Activated CD4-positive, alpha-beta memory T cell treated with anti-CD3 and anti-CD28 coated beads, Interleukin-2, amount 10 ng/mL, durations not matched to agents 7 days and 5 days (primary cell): ENCODE data around the gene BTBD9. TPM values are rescaled to one million over a fixed set of nuclear protein-coding genes. Genes with fewer than 3 reads are reported as not detected.

Experiments used
- CTCF ChIA-PET: fragments of 350-600 bp; sonication (Branson Sonifier 250); formaldehyde crosslinking; loops from one replicate; lab custom pipeline; 2021; ENCODE audit warnings: antibody characterized with exemption, inconsistent platforms; lab: Charles Lee
- POLR2A ChIA-PET: fragments of 350-600 bp; sonication (Branson Sonifier 250); formaldehyde crosslinking; loops from one replicate; lab custom pipeline; 2021; ENCODE audit warnings: antibody characterized with exemption; lab: Charles Lee
- DNase-seq: peaks from one replicate; pipeline ENCODE4 v3.0.0-alpha.2; 2020
- H3K27ac Mint-ChIP-seq: one replicate; pipeline ENCODE4 v1.8.0; 2021; ENCODE audit warnings: mild to moderate bottlenecking, mixed read lengths
- H3K27me3 Mint-ChIP-seq: one replicate; pipeline ENCODE4 v1.8.0; 2021; ENCODE audit warnings: mixed read lengths
- H3K36me3 Mint-ChIP-seq: one replicate; pipeline ENCODE4 v1.8.0; 2021; ENCODE audit warnings: low read depth, mixed read lengths
- H3K4me1 Mint-ChIP-seq: one replicate; pipeline ENCODE4 v1.8.0; 2021; ENCODE audit warnings: mixed read lengths
- H3K4me3 Mint-ChIP-seq: one replicate; pipeline ENCODE4 v1.8.0; 2021; ENCODE audit warnings: mild to moderate bottlenecking, mixed read lengths
- H3K9me3 Mint-ChIP-seq: one replicate; pipeline ENCODE4 v1.8.0; 2021; ENCODE audit warnings: mixed read lengths
- total RNA-seq, 2 experiments: library from RNA; stranded (reverse); gene quantifications; one replicate each; pipeline ENCODE4 v1.2.3, GENCODE V29; 2021

The BTBD9 gene
- total RNA-seq, 2 experiments from 2014 or later: 14.7 to 16.1 TPM

DNA sequence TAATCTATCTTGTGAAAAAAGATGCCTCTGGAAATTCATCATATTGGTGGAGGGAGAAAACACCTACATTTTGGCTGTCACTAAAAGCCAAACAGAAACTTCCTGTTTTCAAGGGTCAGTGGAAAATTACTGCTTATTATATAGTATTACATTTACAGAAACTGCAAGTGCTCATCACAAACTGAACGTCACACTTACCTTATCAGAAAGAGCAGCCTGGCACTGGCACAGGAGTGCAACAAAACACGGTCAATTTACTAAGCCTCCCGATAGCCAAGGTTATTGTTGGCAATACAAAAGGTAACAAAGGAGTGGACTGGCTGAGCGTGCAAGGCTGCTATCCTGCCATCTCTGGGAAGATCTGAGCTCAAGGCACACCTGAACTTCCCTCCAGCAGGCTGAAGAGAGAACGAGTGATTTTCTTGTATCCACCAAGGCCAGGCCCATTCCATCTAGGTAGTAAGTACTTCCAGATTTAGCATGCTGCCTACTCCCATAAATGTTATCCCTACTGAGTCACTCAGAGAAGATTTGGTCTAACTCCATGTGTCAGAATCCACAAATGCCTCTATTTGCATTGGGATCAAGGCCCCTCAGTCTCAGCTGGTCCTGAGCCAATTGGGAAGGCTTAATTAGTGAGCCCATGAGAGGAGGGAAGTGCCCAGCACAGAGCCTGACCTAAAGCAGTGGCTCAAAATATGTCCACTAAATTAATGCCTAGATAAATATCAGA lies 399.8 kb downstream of the BTBD9 start:
- Mint-ChIP-seq H3K9me3 (no peaks in the 10 kb centered on the region), H3K27me3 (no peaks in the 10 kb centered on the region), H3K4me1 (no peaks in the 10 kb centered on the region), H3K27ac (no peak overlapping the region), H3K36me3 (no peaks in the 10 kb centered on the region), H3K4me3 (no peak overlapping the region)
- ChIA-PET POLR2A (no interaction called here), CTCF (interaction anchor here (0.7 kb wide), 1 partner anchor 11 kb away, joined by 4 read pairs; no protein-coding TSS in a partner anchor)
- no peak for DNase-seq

DNA sequence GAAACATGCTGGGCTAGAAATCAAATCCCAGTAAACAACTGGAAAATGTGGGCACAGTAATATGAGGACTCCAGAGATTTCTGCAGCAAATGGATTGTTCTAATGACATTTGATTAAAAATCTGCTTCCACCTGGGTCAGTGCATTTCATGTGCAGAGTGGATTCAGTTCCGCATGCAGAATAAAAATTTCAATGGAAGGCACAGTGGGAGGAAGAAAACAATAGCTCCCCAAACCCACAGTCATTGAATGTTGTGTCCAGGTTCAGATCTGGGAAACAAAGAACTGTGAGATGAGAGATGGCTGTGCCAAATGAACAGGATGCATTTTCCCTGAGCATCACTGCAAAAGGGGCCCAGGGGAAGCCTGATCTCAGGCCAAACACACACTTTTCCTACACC lies 403.1 kb downstream of the BTBD9 start:
- no peak for DNase-seq
- POLR2A ChIA-PET: no interaction called here
- no peaks in the 10 kb centered on the region for H3K4me1 Mint-ChIP-seq
- no peaks in the 10 kb centered on the region for H3K27me3 Mint-ChIP-seq
- H3K9me3 Mint-ChIP-seq: no peaks in the 10 kb centered on the region
- no peak overlapping the region for H3K4me3 Mint-ChIP-seq
- CTCF ChIA-PET: no interaction called here
- no peak overlapping the region for H3K27ac Mint-ChIP-seq
- no peaks in the 10 kb centered on the region for H3K36me3 Mint-ChIP-seq

DNA sequence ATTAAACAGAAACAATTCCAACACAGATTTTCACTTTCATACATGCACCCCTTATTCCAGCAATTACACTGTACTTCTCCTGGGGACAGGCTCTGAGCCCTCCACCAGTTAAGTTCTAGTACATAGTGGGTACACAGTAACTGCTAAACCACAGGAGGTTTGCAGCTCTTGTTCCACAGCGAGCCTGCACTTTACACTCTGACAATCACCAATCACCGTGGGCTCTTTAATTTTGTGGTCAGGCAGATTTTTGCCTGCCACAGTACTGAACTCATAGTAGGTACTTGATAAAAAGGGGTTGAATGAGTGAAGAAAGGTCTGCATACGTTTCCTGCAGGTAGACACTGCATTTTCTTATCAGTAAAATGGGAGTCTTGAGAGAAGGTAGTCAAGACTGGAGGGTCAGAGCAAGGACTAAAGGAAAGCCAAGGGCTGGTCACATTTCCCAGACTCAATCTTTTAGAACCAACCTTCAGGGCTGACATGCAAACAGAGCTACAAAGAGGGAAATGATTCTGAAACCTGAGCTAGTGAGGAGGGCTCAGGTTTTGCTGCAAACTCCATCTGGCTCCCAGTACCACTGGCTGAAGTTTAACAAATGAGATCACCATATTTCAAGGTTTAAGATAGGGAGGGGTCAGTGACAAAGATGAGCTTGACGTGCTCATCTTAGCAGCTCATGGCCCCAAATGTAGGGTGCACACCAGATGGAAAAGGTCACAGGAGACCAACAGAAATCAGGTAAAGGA lies 404.6 kb downstream of the BTBD9 start:
- Mint-ChIP-seq H3K36me3 (no peaks in the 10 kb centered on the region), H3K27me3 (no peaks in the 10 kb centered on the region), H3K4me3 (no peak overlapping the region), H3K4me1 (no peaks in the 10 kb centered on the region), H3K9me3 (no peaks in the 10 kb centered on the region), H3K27ac (no peak overlapping the region)
- ChIA-PET POLR2A (no interaction called here), CTCF (no interaction called here)
- no peak for DNase-seq

DNA sequence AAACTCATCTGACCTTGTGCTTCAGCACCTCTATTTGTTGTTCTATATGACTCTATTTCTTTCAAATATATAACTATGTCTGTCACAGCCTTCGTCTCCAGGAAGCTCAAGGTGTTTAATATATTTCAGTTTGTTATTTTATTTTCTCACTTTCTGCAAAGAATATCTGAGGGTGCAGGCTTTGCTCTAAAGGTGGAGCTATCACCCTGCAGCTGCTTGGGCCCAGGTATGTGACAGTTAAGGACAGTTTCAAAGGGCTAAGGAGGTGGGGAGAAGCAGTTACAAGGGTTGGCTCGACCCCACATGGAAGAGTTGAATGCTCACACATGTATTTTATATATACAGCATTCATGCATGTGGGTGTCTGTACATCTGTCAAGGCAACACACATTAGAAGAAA lies 405.6 kb downstream of the BTBD9 start:
- POLR2A ChIA-PET: no interaction called here
- DNase-seq: no peak
- Mint-ChIP-seq H3K4me3 (no peak overlapping the region), H3K9me3 (no peaks in the 10 kb centered on the region), H3K27ac (no peak overlapping the region), H3K27me3 (no peaks in the 10 kb centered on the region), H3K4me1 (no peaks in the 10 kb centered on the region), H3K36me3 (no peaks in the 10 kb centered on the region)
- CTCF ChIA-PET: no interaction called here

DNA sequence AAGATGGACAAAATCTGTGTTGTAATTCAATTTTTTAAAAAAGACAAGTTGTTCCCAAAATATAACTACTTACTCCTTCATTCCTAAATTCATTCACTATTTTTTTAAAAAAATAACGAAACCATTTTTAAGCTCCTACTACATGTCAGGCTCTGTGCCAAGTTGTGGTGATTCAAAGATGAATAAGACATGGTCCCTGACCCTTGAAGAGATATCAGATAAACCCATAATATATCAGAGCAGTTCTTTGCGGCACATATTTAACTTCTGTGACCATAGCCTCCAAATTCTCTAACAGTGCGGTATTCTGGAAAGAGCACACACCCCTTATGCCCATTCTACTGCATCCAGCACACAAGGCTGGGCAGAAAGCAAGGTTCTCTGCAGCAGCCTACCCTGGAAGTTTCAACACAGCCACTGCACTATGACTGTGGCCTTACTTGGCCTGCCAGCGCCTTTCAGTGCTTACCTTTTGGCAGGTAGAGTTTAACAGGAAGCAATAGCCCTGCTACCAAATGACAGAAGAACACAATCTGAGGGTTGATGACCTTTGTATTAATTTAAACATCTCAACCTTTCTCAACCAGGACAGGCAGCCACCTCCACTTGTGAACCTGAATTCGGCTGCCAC lies 406.5 kb downstream of the BTBD9 start:
- H3K4me3 Mint-ChIP-seq: no peak overlapping the region
- H3K9me3 Mint-ChIP-seq: no peaks in the 10 kb centered on the region
- ChIA-PET CTCF (no interaction called here), POLR2A (no interaction called here)
- DNase-seq: no peak
- H3K36me3 Mint-ChIP-seq: no peaks in the 10 kb centered on the region
- H3K27me3 Mint-ChIP-seq: no peaks in the 10 kb centered on the region
- H3K27ac Mint-ChIP-seq: no peak overlapping the region
- H3K4me1 Mint-ChIP-seq: no peaks in the 10 kb centered on the region

DNA sequence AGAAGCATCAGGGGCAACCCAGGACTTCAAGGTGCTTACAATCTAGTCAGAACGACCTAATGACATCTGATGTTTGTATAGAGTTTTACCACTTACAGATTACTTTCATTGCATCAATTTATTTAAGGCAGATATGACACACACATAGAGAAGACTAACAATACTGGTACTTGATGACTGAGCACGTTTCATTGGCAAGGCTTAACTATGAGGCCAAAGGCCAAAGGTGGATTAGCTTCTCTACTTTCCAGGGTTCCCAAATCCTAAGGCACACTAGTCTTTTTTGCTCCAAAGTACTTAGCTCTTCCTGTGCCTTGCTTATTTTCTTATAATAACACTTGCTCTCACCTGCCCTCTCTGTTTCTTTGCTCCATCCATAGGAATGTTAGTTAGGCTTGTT lies 414.0 kb downstream of the BTBD9 start:
- Mint-ChIP-seq H3K27me3 (no peaks in the 10 kb centered on the region), H3K9me3 (no peaks in the 10 kb centered on the region), H3K36me3 (no peaks in the 10 kb centered on the region), H3K4me1 (no peaks in the 10 kb centered on the region), H3K4me3 (no peak overlapping the region), H3K27ac (no peak overlapping the region)
- no peak for DNase-seq
- ChIA-PET POLR2A (interaction anchor here (1.2 kb wide), 1 partner anchor 16 kb away, joined by 3 read pairs; no protein-coding TSS in a partner anchor), CTCF (no interaction called here)

DNA sequence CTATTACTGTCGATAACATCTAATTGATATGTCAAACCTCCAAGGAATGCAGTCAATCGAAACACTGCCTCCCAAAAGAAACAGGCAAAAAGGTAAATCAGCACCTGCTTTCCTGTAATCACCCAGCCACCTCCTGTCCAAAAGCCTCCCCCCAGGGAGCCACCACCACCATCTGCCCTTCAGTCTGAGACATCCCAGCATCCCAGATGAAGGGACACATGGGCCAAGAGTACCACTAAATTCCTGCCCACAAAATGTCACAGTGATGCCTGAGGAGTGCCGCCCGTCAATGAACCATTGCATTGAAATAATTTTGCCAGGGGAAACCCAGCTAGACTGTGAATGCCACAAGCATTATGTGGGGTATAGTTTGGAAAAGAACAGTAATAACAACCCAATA lies 418.5 kb downstream of the BTBD9 start:
- Mint-ChIP-seq H3K4me3 (no peak overlapping the region), H3K4me1 (no peaks in the 10 kb centered on the region), H3K27ac (no peak overlapping the region), H3K36me3 (no peaks in the 10 kb centered on the region), H3K27me3 (no peaks in the 10 kb centered on the region), H3K9me3 (no peaks in the 10 kb centered on the region)
- no peak for DNase-seq
- CTCF ChIA-PET: no interaction called here
- POLR2A ChIA-PET: no interaction called here

DNA sequence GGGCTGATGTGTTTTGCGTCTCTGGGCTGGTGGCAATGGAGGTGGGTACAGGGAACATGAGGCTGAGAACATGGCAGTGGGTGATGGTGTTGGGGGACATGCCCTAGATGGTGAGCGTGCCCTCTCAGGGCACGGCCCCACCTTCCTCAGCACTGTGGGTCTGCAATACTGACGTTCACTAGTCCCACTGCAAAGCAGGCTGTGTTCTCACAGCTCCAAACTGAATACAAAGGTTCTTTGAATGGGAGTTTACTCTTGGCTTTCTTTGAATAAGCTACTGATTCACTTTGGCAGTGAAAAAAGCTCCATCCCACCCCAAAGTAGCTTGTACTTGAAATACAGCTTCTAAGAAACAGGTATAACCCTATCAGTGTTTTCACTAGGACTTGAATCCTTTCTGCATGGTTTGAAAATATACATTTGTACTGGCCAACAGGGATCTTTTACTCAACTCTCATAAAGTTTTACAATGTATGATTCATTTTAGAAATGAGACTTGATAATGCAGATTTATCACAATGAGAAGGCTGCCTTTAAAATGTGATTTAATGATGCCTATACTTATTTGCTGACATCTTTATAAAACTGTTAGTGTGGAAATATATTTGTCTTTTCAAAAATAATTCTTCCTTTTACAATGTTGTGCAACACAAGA lies 419.5 kb downstream of the BTBD9 start:
- no peaks in the 10 kb centered on the region for H3K27me3 Mint-ChIP-seq
- H3K9me3 Mint-ChIP-seq: no peaks in the 10 kb centered on the region
- H3K4me1 Mint-ChIP-seq: no peaks in the 10 kb centered on the region
- DNase-seq: no peak
- H3K27ac Mint-ChIP-seq: no peak overlapping the region
- H3K4me3 Mint-ChIP-seq: no peak overlapping the region
- H3K36me3 Mint-ChIP-seq: no peaks in the 10 kb centered on the region
- ChIA-PET POLR2A (no interaction called here), CTCF (no interaction called here)

DNA sequence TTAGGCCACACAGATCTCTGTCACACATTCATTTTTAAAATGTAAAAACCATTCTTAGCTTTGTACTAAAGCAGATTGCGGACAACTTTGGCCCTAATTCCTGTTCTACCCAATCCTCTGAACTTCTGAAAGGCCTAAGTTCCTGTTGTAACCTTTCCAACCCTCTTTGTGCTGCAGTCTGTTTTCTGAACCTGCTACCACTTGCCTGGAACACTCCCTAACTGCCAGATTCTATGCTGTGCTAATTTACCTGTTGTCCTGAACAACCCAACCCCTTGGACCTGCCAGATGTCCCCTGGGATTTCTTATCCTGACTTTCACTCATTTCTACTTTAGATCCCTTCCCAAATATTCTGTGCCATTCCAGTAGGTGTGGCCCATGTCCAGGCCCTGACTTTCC lies 421.5 kb downstream of the BTBD9 start:
- no peak overlapping the region for H3K4me3 Mint-ChIP-seq
- H3K36me3 Mint-ChIP-seq: no peaks in the 10 kb centered on the region
- no peak for DNase-seq
- H3K9me3 Mint-ChIP-seq: no peaks in the 10 kb centered on the region
- POLR2A ChIA-PET: no interaction called here
- no peaks in the 10 kb centered on the region for H3K27me3 Mint-ChIP-seq
- H3K4me1 Mint-ChIP-seq: no peaks in the 10 kb centered on the region
- CTCF ChIA-PET: no interaction called here
- no peak overlapping the region for H3K27ac Mint-ChIP-seq

DNA sequence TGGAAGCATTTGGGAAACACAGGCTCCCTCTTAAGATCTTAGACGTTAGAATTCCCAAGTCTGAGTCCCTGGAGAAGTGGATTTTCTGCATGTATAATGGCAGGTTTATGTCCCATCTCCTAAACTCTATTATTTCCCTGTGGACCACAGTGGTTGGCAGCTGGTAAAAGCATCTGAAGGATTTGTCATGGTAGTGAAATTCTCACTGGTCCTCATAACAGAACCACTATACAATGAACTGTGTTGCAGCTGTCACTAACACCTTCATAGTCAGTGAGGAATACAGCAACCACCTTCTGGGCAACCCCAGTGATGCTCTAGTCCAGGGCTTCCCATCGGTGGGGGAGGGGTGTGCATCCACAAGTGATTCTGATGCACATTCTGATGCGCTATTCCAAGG lies 423.3 kb downstream of the BTBD9 start:
- no peaks in the 10 kb centered on the region for H3K4me1 Mint-ChIP-seq
- H3K36me3 Mint-ChIP-seq: no peaks in the 10 kb centered on the region
- ChIA-PET POLR2A (no interaction called here), CTCF (no interaction called here)
- DNase-seq: no peak
- H3K27me3 Mint-ChIP-seq: no peaks in the 10 kb centered on the region
- no peak overlapping the region for H3K27ac Mint-ChIP-seq
- H3K4me3 Mint-ChIP-seq: no peak overlapping the region
- H3K9me3 Mint-ChIP-seq: no peaks in the 10 kb centered on the region

DNA sequence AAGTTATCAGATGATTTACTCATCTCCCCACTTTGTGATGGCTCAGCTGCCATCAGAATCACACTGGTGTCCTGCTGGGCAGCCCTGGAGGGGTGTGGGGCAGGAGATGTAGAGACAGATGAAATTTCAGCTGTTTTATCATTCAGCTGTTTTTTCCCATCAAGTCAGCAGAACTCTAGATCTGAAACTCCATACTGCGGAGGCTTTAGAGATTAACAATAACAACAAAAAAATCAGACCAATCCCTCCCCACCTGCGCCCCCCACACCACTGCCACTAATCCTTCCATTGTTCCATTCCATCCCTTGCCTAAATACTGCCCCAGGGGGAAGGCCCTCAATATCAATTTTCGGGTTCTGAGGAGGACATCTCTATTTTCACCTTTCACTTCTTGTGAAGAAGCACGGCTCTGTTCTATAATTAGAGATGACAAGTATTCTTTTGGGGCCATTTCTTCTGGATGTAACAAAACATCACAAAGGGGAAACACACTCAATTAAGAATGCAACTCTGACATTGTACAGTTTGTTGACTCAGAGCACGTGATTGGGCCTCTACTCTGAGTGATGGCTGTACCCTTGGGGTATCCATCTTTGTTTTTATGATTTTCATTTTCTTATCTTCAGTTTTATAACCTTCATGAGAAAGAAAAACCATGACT lies 423.9 kb downstream of the BTBD9 start:
- H3K36me3 Mint-ChIP-seq: no peaks in the 10 kb centered on the region

DNA sequence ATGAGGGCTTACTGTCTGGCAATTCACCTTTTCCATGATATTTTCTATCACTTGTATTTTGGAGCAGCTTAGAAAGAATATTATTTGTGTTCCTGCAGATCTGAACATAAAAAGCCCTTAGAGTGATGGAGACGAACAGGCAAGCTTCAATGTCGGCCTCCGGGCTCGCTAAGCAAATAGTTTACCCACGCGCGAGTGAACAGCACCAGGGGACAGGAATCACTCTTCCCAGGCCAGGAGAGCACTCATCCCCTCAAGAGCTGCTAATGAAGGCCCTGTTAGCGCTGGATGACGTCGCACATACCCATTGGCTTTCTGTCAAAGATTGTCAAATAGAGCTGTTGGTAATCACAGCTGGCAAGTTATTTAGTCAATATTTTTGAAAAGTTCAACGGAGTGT lies 424.5 kb downstream of the BTBD9 start:
- no peak overlapping the region for H3K27ac Mint-ChIP-seq

More for the DNA sequence above, 423.9 kb downstream of the BTBD9 start:
- ChIA-PET CTCF (no interaction called here), POLR2A (no interaction called here)
- no peaks in the 10 kb centered on the region for H3K9me3 Mint-ChIP-seq
- H3K4me1 Mint-ChIP-seq: no peaks in the 10 kb centered on the region
- no peaks in the 10 kb centered on the region for H3K27me3 Mint-ChIP-seq
- H3K4me3 Mint-ChIP-seq: no peak overlapping the region
- H3K27ac Mint-ChIP-seq: no peak overlapping the region
- DNase-seq: no peak

DNA sequence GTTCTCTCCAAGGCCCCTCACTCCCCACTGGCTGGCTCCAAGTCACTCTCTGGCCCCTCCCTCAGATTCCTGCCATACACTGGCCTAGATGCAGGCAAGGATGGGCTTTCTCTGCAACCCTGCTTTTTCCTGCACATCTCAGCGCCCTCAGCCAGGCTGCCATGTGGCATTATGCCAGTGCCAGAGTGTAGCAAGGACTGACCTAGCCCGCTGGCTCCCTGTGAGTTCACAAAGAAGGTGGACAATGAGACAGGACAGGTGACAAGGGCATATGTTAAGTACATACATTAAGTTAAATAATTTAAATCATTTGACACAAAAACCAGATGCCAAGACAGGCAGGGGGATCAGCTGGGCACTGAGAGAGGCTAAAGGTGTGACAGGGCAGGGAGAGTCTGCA lies 425.6 kb downstream of the BTBD9 start:
- H3K27me3 Mint-ChIP-seq: no peaks in the 10 kb centered on the region
- ChIA-PET POLR2A (no interaction called here), CTCF (no interaction called here)
- H3K4me1 Mint-ChIP-seq: peaks cover 1% of the 10 kb centered on the region
- no peak overlapping the region for H3K27ac Mint-ChIP-seq
- no peak overlapping the region for H3K4me3 Mint-ChIP-seq
- no peaks in the 10 kb centered on the region for H3K9me3 Mint-ChIP-seq
- DNase-seq: no peak
- no peaks in the 10 kb centered on the region for H3K36me3 Mint-ChIP-seq

More for the DNA sequence above, 424.5 kb downstream of the BTBD9 start:
- no peak for DNase-seq
- Mint-ChIP-seq H3K4me1 (no peaks in the 10 kb centered on the region), H3K36me3 (no peaks in the 10 kb centered on the region), H3K9me3 (no peaks in the 10 kb centered on the region), H3K4me3 (no peak overlapping the region), H3K27me3 (no peaks in the 10 kb centered on the region)
- CTCF ChIA-PET: no interaction called here
- POLR2A ChIA-PET: no interaction called here
